ENCODE measurements around the gene GPC5. TPM values are rescaled to one million over a fixed set of nuclear protein-coding genes. Genes with fewer than 3 reads are reported as not detected.

The GPC5 gene
- total and polyA plus RNA-seq, 2 donors: 0.25 to 0.28 TPM

DNA sequence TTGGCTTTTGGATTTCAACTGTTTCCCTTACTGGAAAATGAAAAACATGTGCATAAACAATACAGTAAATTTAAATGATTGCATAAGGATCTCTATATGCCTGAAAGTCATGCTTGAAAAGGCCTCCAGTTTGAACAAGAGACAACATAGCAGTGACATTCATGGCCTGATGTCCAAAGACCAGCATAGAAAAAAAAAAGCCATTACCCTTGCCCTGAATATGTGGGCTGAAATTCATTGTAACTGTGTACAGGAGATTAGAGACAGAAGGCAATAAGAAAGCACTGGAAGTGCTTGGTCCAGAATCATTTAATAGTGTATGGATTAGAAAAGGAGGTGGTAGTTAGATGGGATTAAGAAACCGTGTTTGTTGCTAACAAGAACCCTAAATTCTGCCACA is 35.5 kb upstream of the GPC5 start:
- peaks cover 0 to 10% of the 10 kb centered on the region in 2 donors for H3K36me3 ChIP-seq (ENCODE audit: control insufficient read depth in 2 of 2, insufficient read depth in 2 of 2, low read length in 1 of 2)
- DNase-seq (ENCODE audit: low read depth in 6 of 9, low spot score in 9 of 9): no peak
- no peaks in the 10 kb centered on the region for H3K9me3 ChIP-seq (ENCODE audit: control insufficient read depth in 2 of 2, insufficient read depth in 1 of 2, low read length in 1 of 2)
- peaks cover 0 to 4% of the 10 kb centered on the region in 2 donors for H3K4me1 ChIP-seq (ENCODE audit: control insufficient read depth in 2 of 2, insufficient read depth in 2 of 2, low read length in 2 of 2)
- no peak overlapping the region for H3K27ac ChIP-seq (ENCODE audit: low read depth in 1 of 2, low read length in 1 of 2)
- 94% methylated on average over 1 of the region's 1 CpG for WGBS
- no peaks in the 10 kb centered on the region for H3K27me3 ChIP-seq (ENCODE audit: control insufficient read depth in 2 of 2, insufficient read depth in 1 of 2, low read length in 1 of 2)
- H3K4me3 ChIP-seq (ENCODE audit: low read length in 2 of 2): no peak overlapping the region

DNA sequence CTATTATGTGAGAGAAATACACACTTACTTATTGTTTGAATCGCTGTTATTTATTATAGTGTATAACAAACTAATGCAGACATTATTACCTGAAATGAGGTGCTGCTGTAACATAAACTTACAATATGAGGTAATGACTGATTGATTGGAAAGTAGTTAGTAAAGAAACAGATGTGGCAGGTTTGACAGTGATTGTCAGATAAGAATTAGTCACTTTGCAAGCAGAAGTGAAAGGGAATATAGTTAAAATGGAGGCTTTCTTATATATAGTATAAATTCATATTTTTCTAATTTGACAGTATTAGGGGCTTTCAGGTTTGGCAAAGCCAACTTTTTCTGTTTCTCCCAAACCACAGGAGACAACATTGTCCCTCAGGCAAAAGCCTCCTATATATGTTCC is 30.3 kb upstream of the GPC5 start:
- Histone ChIP-seq H3K27me3 (ENCODE audit: control insufficient read depth in 2 of 2, insufficient read depth in 1 of 2, low read length in 1 of 2) (no peaks in the 10 kb centered on the region), H3K4me3 (ENCODE audit: low read length in 2 of 2) (no peak overlapping the region), H3K4me1 (ENCODE audit: control insufficient read depth in 2 of 2, insufficient read depth in 2 of 2, low read length in 2 of 2) (no peaks in the 10 kb centered on the region), H3K36me3 (ENCODE audit: control insufficient read depth in 2 of 2, insufficient read depth in 2 of 2, low read length in 1 of 2) (no peaks in the 10 kb centered on the region), H3K27ac (ENCODE audit: low read depth in 1 of 2, low read length in 1 of 2) (no peak overlapping the region), H3K9me3 (ENCODE audit: control insufficient read depth in 2 of 2, insufficient read depth in 1 of 2, low read length in 1 of 2) (no peaks in the 10 kb centered on the region)
- DNase-seq (ENCODE audit: low read depth in 6 of 9, low spot score in 9 of 9): no peak
- 56% methylated on average over 1 of the region's 1 CpG for WGBS

DNA sequence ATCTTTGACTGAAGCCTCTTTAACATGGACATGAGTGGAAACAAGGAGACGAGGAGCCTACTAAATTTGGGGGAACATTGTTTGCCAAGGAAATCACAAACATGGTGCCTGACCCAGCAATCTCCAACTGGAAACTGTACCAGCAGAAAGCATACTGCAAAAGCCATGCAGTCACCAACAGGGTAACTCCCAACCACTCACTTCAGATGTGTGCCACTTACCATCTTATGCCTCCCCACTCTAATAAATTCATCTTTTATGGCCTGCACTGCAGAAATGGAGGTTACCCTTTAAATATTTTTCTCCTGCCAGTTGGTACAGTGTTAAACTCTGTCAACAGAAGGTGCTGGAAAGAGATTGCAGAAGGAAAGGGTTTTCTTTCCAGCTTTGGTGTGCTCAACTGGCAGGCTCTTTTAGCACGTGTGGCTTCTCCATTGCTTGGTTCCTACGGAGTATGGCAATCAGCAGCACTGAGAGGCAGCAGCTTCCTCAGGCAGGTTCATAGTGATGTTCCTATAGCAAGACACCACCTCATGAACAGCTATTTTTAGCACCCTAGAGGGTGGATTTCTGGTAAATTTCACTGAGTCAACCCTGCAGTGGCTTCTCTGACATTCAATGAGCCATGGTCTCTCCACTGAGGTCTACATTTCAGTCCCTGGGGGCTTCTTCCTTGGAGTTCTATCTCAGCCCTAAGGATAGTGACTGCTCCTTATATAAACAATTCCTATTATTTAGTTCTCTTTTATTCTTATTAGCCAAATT is 29.6 kb upstream of the GPC5 start:
- 94% methylated on average over 3 of the region's 3 CpGs for WGBS
- Histone ChIP-seq H3K27me3 (ENCODE audit: control insufficient read depth in 2 of 2, insufficient read depth in 1 of 2, low read length in 1 of 2) (no peaks in the 10 kb centered on the region), H3K27ac (ENCODE audit: low read depth in 1 of 2, low read length in 1 of 2) (no peak overlapping the region), H3K4me3 (ENCODE audit: low read length in 2 of 2) (no peak overlapping the region), H3K9me3 (ENCODE audit: control insufficient read depth in 2 of 2, insufficient read depth in 1 of 2, low read length in 1 of 2) (no peaks in the 10 kb centered on the region), H3K4me1 (ENCODE audit: control insufficient read depth in 2 of 2, insufficient read depth in 2 of 2, low read length in 2 of 2) (no peaks in the 10 kb centered on the region), H3K36me3 (ENCODE audit: control insufficient read depth in 2 of 2, insufficient read depth in 2 of 2, low read length in 1 of 2) (no peaks in the 10 kb centered on the region)
- DNase-seq (ENCODE audit: low read depth in 6 of 9, low spot score in 9 of 9): no peak

DNA sequence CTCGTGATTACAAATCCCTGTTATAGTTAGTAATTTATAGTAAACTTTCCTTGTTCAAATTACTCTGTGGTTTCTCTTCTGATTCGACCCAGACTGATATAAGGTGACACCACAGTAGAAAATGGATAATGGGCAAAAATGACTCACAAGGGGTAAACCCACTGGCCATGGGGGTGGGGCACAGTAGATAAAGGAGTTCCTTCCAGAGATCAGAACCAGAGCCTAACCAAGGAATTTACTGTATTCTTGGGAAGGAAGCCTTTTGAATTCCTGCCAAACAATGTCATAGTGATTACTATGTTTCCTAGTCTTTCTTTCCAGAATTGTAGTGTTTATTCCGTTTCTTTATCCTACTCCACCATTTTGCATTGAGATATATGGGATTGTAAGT is 29.0 kb upstream of the GPC5 start:
- WGBS: 89% methylated on average over 3 of the region's 3 CpGs
- no peak overlapping the region for H3K27ac ChIP-seq (ENCODE audit: low read depth in 1 of 2, low read length in 1 of 2)
- H3K4me1 ChIP-seq (ENCODE audit: control insufficient read depth in 2 of 2, insufficient read depth in 2 of 2, low read length in 2 of 2): no peaks in the 10 kb centered on the region
- H3K27me3 ChIP-seq (ENCODE audit: control insufficient read depth in 2 of 2, insufficient read depth in 1 of 2, low read length in 1 of 2): no peaks in the 10 kb centered on the region
- no peak overlapping the region for H3K4me3 ChIP-seq (ENCODE audit: low read length in 2 of 2)
- H3K9me3 ChIP-seq (ENCODE audit: control insufficient read depth in 2 of 2, insufficient read depth in 1 of 2, low read length in 1 of 2): no peaks in the 10 kb centered on the region
- DNase-seq (ENCODE audit: low read depth in 6 of 9, low spot score in 9 of 9): no peak
- H3K36me3 ChIP-seq (ENCODE audit: control insufficient read depth in 2 of 2, insufficient read depth in 2 of 2, low read length in 1 of 2): no peaks in the 10 kb centered on the region

DNA sequence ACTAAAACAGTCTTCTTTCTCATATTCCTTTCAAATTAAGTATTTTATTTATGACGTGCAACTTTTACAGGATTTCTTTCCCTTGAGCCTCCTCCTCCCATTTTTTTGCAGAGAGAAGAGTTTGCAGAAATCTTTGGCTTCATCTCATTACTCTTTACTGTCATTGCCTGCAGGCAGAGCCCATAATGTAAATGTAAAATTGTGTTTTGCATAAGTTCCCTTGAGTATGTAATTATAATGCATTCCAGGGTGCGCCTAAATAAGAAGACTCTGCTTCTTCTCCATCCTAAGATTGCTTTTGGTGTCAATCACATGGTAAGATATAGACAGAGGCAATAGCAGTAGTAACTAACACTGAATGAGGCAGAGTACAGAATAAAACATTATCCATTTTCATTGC is 27.9 kb upstream of the GPC5 start:
- DNase-seq (ENCODE audit: low read depth in 6 of 9, low spot score in 9 of 9): no peak
- no peaks in the 10 kb centered on the region for H3K36me3 ChIP-seq (ENCODE audit: control insufficient read depth in 2 of 2, insufficient read depth in 2 of 2, low read length in 1 of 2)
- 99% methylated on average over 2 of the region's 2 CpGs for WGBS
- no peaks in the 10 kb centered on the region for H3K4me1 ChIP-seq (ENCODE audit: control insufficient read depth in 2 of 2, insufficient read depth in 2 of 2, low read length in 2 of 2)
- no peaks in the 10 kb centered on the region for H3K27me3 ChIP-seq (ENCODE audit: control insufficient read depth in 2 of 2, insufficient read depth in 1 of 2, low read length in 1 of 2)
- no peaks in the 10 kb centered on the region for H3K9me3 ChIP-seq (ENCODE audit: control insufficient read depth in 2 of 2, insufficient read depth in 1 of 2, low read length in 1 of 2)
- no peak overlapping the region for H3K4me3 ChIP-seq (ENCODE audit: low read length in 2 of 2)
- no peak overlapping the region for H3K27ac ChIP-seq (ENCODE audit: low read depth in 1 of 2, low read length in 1 of 2)

DNA sequence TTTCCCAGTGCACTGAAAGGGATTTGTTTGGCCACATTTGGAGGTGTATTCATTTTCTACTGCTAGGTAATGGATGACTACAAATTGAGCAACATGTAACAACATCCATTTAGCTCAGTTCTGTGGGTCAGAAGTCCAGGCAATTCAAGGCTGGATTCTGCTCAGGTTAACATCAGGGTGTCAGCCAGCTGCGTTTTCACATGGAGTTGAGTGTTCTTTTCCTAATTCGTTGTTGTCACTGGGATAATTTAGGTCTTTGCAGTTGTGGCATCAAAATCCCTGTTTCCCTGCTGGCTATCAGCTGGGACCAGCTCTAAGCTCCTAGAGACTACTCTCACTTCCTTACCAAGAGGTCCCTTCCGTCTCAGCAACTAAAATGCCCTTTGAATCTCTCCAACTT is 25.5 kb upstream of the GPC5 start:
- H3K4me1 ChIP-seq (ENCODE audit: control insufficient read depth in 2 of 2, insufficient read depth in 2 of 2, low read length in 2 of 2): no peaks in the 10 kb centered on the region
- WGBS: 86% methylated on average over 3 of the region's 3 CpGs
- no peak overlapping the region for H3K27ac ChIP-seq (ENCODE audit: low read depth in 1 of 2, low read length in 1 of 2)

DNA sequence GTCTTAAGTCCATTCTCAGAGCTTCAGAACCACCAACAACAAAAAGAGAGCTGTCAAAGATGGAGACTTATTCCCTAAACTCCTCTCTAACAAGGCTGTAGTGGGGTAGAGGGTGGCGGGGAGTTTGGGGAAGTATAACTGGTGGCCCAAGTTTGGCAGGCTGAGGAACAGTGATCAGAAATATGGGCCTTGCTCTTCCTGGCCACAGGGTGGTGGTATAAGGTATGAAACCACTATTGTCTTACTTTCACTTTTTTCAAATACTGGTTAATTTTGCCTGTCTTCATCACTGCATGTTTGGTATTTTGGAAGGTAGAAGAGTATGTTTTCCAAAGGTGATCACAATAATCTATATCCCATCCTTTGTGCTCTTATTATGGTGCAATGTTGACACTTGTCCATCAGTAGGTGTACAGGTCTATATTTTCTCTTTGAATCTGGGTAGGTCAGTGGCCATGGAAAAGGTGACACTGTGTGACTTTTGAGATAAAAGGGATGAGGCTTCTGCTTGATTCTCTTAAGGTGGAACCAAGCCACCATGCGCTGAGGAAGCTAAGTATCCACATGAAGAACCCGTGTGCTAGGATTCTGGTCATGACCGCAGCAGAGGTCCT is 23.2 kb upstream of the GPC5 start:
- no peaks in the 10 kb centered on the region for H3K27me3 ChIP-seq (ENCODE audit: control insufficient read depth in 2 of 2, insufficient read depth in 1 of 2, low read length in 1 of 2)
- WGBS: 85% methylated on average over 4 of the region's 4 CpGs
- DNase-seq (ENCODE audit: low read depth in 6 of 9, low spot score in 9 of 9): peak in 1 of 9 donors; percentile 22
- no peak overlapping the region for H3K4me3 ChIP-seq (ENCODE audit: low read length in 2 of 2)
- no peaks in the 10 kb centered on the region for H3K4me1 ChIP-seq (ENCODE audit: control insufficient read depth in 2 of 2, insufficient read depth in 2 of 2, low read length in 2 of 2)
- H3K36me3 ChIP-seq (ENCODE audit: control insufficient read depth in 2 of 2, insufficient read depth in 2 of 2, low read length in 1 of 2): no peaks in the 10 kb centered on the region
- no peaks in the 10 kb centered on the region for H3K9me3 ChIP-seq (ENCODE audit: control insufficient read depth in 2 of 2, insufficient read depth in 1 of 2, low read length in 1 of 2)
- no peak overlapping the region for H3K27ac ChIP-seq (ENCODE audit: low read depth in 1 of 2, low read length in 1 of 2)

More for the DNA sequence above, 25.5 kb upstream of the GPC5 start:
- Histone ChIP-seq H3K27me3 (ENCODE audit: control insufficient read depth in 2 of 2, insufficient read depth in 1 of 2, low read length in 1 of 2) (no peaks in the 10 kb centered on the region), H3K9me3 (ENCODE audit: control insufficient read depth in 2 of 2, insufficient read depth in 1 of 2, low read length in 1 of 2) (no peaks in the 10 kb centered on the region), H3K4me3 (ENCODE audit: low read length in 2 of 2) (no peak overlapping the region), H3K36me3 (ENCODE audit: control insufficient read depth in 2 of 2, insufficient read depth in 2 of 2, low read length in 1 of 2) (no peaks in the 10 kb centered on the region)
- no peak for DNase-seq (ENCODE audit: low read depth in 6 of 9, low spot score in 9 of 9)

DNA sequence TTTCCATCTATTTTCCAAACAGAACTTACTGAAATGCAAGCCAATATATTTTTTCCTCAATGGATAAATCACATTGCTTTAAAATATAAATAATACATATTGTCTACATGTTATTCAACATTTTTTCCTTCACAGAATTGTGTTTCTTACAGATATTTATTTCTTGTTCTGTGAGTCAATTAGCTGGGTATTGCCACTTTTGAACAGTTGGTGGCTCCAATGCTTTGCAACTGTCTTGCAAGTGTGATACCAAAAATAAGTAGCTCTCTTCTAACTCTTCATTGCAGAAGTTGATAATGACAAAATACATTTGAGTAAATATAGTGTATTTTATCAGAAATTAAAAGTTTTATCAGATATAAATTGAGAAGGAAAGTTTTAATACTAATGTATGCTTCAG is 17.1 kb upstream of the GPC5 start:
- no peaks in the 10 kb centered on the region for H3K27me3 ChIP-seq (ENCODE audit: control insufficient read depth in 2 of 2, insufficient read depth in 1 of 2, low read length in 1 of 2)
- H3K9me3 ChIP-seq (ENCODE audit: control insufficient read depth in 2 of 2, insufficient read depth in 1 of 2, low read length in 1 of 2): no peaks in the 10 kb centered on the region
- no peaks in the 10 kb centered on the region for H3K36me3 ChIP-seq (ENCODE audit: control insufficient read depth in 2 of 2, insufficient read depth in 2 of 2, low read length in 1 of 2)
- no peak overlapping the region for H3K4me3 ChIP-seq (ENCODE audit: low read length in 2 of 2)
- DNase-seq (ENCODE audit: low read depth in 6 of 9, low spot score in 9 of 9): no peak
- H3K4me1 ChIP-seq (ENCODE audit: control insufficient read depth in 2 of 2, insufficient read depth in 2 of 2, low read length in 2 of 2): no peaks in the 10 kb centered on the region
- no peak overlapping the region for H3K27ac ChIP-seq (ENCODE audit: low read depth in 1 of 2, low read length in 1 of 2)

DNA sequence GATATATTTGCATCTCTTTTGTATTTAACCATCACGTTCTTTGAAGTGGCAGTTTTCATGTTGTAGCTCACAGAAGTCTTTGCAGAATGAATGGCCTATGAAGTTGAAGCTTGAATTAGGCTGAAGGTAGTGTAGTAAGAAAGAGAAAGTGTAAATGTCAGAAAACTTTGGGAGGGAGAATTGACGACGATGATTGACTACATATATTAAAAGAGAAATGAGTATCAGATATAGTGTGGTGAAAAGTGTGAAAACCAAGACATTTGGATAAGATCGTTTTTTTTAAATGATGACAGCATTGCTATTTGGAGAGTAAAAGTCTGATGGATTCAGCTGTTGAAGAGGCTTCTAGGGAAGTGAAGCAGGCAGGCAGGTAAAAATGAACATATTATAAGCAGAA is 14.6 kb upstream of the GPC5 start:
- no peaks in the 10 kb centered on the region for H3K27me3 ChIP-seq (ENCODE audit: control insufficient read depth in 2 of 2, insufficient read depth in 1 of 2, low read length in 1 of 2)
- H3K36me3 ChIP-seq (ENCODE audit: control insufficient read depth in 2 of 2, insufficient read depth in 2 of 2, low read length in 1 of 2): no peaks in the 10 kb centered on the region
- H3K4me1 ChIP-seq (ENCODE audit: control insufficient read depth in 2 of 2, insufficient read depth in 2 of 2, low read length in 2 of 2): no peaks in the 10 kb centered on the region
- 86% methylated on average over 4 of the region's 4 CpGs for WGBS
- H3K27ac ChIP-seq (ENCODE audit: low read depth in 1 of 2, low read length in 1 of 2): no peak overlapping the region
- H3K4me3 ChIP-seq (ENCODE audit: low read length in 2 of 2): no peak overlapping the region
- H3K9me3 ChIP-seq (ENCODE audit: control insufficient read depth in 2 of 2, insufficient read depth in 1 of 2, low read length in 1 of 2): no peaks in the 10 kb centered on the region
- DNase-seq (ENCODE audit: low read depth in 6 of 9, low spot score in 9 of 9): no peak

All from thymus (tissue), 11 donors.